GM12865 (cell line): ENCODE results near the gene ATP2A3.

Experiments used
- DNase-seq: peaks from one replicate; pipeline ENCODE4 v3.0.0; 2010; ENCODE audit warnings: low read depth
- H3K4me3 ChIP-seq: 2 replicates; pipeline ENCODE4 v1.5.1; 2011; ENCODE audit warnings: mild to moderate bottlenecking, low read depth, low read length, control low read depth
- TF ChIP-seq, protein P1 (sequence below): IDR thresholded peaks from 2 replicates; pipeline ENCODE4 v1.5.1; 2011; ENCODE audit warnings: low read length, control low read depth, low read depth, inconsistent platforms; ENCODE audit not compliant: insufficient read depth; ENCODE audit errors: missing control alignments

Gene ATP2A3

DNA sequence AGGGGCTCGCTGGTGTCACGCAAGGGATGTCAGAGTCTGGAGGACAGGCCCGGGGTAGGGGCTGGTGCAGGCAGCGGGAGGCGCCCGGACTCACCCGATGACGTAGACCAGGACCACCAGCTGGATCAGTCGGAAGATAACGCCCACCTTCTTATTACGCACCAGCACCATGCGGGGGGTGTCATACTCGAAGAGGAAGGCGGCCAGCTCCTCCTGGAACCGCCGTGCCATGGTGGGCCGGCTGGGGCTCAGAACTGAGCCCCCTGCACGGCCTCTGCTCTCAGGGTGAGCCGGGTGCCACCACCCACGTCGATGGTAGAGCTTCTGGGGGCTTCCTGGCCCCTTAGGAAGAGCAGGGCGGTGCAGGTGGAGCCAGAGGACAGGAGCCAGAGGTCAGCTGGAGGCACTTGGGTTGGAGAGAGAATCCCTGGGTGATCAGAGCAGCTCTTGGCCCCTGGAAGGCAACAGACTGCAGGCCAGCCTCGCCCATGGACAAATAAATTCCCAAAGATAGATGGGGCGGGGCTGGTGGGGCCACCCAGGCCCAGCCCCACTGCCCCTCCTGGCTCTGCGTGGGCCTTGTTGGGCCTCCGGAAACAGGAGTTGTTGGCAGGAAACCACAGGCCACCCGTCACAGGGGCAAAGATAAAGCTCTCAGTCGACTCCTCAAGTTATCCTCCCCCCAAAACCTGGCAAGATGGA lies 48.1 kb downstream of the ATP2A3 start, which contains the start of gene P2RX1:
TSS of gene P2RX1 (minus strand) at position 471 of the 702 bp plus-strand sequence. CDS start at position 231, 240 bp downstream.
- DNase-seq: peak; percentile 55
- no peak within 1 kb of the TSS for H3K4me3 ChIP-seq
- TF ChIP-seq, protein P1, sequence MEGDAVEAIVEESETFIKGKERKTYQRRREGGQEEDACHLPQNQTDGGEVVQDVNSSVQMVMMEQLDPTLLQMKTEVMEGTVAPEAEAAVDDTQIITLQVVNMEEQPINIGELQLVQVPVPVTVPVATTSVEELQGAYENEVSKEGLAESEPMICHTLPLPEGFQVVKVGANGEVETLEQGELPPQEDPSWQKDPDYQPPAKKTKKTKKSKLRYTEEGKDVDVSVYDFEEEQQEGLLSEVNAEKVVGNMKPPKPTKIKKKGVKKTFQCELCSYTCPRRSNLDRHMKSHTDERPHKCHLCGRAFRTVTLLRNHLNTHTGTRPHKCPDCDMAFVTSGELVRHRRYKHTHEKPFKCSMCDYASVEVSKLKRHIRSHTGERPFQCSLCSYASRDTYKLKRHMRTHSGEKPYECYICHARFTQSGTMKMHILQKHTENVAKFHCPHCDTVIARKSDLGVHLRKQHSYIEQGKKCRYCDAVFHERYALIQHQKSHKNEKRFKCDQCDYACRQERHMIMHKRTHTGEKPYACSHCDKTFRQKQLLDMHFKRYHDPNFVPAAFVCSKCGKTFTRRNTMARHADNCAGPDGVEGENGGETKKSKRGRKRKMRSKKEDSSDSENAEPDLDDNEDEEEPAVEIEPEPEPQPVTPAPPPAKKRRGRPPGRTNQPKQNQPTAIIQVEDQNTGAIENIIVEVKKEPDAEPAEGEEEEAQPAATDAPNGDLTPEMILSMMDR: no peak

DNA sequence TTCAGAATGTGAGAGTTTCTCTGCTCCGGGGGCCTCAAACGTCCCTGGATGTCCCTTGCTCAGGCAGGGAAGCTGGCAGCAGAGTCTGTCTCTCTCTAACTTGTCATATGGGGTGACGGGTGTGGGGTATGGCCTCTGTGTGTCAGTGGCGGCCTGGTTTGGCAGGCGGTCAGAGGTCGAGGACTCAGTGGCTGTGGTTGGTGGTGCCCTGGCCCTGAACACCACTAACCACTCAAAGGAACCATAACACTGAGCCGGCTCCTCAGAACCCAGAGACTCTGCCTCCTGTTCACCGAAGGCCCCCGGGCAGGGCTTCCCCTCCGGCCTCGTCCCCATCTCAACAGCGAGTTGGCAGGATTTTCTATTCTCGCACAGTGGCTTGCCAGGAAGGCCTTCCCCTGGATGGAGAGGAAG lies 48.6 kb downstream of the ATP2A3 start:
- no peak for DNase-seq
- TF ChIP-seq, protein P1: no peak
- no peak overlapping the region for H3K4me3 ChIP-seq

DNA sequence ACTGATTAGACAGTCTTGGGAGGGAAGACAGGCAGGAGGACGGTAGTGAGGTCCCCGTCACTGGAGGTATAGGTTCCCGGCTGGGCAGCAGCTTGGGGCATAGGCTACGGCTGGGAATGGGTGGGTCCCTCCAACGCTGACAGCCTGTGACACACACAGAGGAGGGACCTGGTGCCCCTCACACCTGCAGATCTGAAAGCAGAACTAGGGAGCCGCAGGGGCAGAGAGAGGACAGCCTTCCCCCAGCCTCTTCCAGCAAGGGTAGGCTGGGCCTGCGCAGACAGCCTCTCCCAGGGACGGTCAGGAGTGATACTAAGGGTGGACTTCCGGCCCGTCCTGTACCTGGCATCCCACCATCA lies 49.9 kb downstream of the ATP2A3 start:
- DNase-seq: peak; percentile 84

DNA sequence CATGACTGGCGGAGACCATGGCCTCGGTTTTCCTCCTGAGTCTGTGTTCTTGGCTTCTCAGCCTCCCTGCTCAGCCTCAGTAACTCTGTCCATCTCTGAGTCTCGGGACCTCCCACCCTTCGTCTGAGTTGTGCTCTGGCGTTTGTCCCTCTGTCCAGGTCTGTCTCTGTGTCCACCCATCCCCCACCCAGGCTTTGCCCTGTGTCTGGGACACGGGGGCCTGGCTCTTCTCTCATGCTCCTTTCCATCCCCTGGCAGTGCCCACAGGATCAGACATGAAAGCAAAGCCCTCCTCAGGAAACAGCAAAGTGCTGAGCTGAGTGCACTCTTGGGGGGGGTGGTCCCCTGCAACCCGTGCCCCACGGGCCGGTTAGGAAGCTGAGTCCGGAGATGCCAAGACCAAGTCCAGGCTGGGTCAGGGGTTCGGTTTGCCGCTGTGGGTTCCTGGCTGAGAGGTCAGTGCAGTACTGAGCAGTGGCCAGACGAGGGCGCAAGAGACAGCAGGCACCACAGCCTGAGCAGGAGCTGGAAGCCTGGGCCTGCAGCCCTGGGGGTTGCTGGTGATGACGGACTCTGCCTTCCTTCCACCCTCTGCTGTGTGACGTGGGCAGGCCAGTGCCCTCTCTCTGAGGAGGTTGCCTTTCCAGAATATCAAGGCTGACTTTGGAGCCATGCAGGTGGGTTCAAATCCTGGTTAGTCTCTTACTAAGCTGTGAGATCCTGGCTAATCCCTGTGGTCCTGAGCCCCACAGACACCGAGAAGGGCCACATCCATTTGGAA lies 50.5 kb downstream of the ATP2A3 start:
- TF ChIP-seq, protein P1: peak; percentile 99
- H3K4me3 ChIP-seq: peak overlapping the region; percentile 27
- DNase-seq: peak; percentile 90

More for the DNA sequence above, 49.9 kb downstream of the ATP2A3 start:
- peak overlapping the region; percentile 27 for H3K4me3 ChIP-seq
- TF ChIP-seq, protein P1: no peak

DNA sequence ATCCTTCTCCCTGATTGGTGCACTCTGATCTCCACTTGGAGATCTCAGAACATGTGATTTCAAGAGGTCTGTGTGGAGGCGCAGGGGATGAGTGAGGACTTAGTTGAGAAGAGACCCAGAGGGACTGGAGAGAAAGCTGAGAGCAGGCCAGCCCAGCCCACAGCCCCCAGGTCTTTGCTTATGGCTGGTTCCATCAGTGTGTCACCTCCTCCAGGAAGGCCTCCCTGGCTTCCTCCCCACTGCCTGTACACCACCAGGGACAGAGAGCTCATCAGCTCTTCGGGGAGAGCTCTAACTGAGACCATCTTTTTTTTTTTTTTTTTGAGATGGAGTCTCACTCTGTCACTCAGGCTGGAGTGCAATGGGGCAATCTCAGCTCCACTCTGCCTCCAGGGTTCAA lies 51.4 kb downstream of the ATP2A3 start:
- TF ChIP-seq, protein P1: no peak
- H3K4me3 ChIP-seq: no peak overlapping the region
- DNase-seq: no peak

DNA sequence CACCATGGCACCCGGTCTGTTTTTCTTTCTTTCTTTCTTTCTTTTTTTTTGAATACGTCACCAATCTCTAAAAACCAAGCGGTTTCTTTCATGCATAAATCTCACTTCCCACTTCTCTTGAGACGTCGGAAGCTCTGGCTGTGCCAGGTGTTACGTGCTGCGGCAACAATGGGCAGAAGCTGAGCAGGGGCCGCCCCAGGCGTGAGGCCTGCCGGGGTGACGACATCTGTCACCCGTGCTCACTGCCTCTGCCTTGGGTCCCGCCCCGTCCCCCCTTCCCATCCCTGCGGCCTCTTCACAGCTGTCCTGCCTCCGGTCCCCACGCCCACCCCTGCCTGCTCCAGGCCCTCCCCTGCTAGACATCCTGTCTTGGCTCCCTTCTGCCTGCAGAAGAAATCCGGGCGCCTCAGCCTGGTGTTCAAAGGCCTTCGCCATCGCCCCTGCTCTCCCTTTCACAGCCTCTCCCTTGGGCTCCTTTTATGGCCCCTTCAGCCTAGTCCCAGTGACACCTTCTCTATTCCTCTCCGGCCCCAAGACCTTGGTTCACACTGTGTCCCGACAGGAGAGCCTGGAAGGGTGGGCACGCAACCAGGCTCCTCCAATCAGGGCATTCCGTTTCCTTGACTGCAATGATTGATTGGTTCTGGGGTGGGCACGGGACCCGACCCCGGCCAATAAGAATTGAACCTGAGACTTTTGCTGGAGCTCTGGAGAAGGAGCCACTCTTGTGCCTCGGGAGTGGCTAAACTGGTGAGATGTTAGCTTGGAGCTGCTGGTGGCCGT lies 52.8 kb downstream of the ATP2A3 start:
- H3K4me3 ChIP-seq: no peak overlapping the region
- DNase-seq: peak; percentile 94
- TF ChIP-seq, protein P1: no peak
